Rectal smooth muscle tissue (tissue), 1 donor: Measurements from ENCODE around the gene TRIM46.

Experiments
- H3K27ac ChIP-seq: one replicate; pipeline ENCODE4 v1.7.0; 2013; ENCODE audit warnings: low read depth, low read length, inconsistent platforms
- H3K27me3 ChIP-seq: one replicate; pipeline ENCODE4 v1.7.0; 2013; ENCODE audit warnings: low read length; ENCODE audit not compliant: control insufficient read depth, insufficient read depth
- H3K36me3 ChIP-seq: one replicate; pipeline ENCODE4 v1.7.0; 2013; ENCODE audit warnings: low read length; ENCODE audit not compliant: control insufficient read depth, insufficient read depth
- H3K4me1 ChIP-seq: one replicate; pipeline ENCODE4 v1.7.0; 2013; ENCODE audit warnings: low read length; ENCODE audit not compliant: control insufficient read depth, insufficient read depth
- H3K4me3 ChIP-seq: one replicate; pipeline ENCODE4 v1.7.0; 2013; ENCODE audit warnings: low read length
- H3K9ac ChIP-seq: one replicate; pipeline ENCODE4 v1.7.0; 2013; ENCODE audit warnings: low read length

Gene TRIM46, protein sequence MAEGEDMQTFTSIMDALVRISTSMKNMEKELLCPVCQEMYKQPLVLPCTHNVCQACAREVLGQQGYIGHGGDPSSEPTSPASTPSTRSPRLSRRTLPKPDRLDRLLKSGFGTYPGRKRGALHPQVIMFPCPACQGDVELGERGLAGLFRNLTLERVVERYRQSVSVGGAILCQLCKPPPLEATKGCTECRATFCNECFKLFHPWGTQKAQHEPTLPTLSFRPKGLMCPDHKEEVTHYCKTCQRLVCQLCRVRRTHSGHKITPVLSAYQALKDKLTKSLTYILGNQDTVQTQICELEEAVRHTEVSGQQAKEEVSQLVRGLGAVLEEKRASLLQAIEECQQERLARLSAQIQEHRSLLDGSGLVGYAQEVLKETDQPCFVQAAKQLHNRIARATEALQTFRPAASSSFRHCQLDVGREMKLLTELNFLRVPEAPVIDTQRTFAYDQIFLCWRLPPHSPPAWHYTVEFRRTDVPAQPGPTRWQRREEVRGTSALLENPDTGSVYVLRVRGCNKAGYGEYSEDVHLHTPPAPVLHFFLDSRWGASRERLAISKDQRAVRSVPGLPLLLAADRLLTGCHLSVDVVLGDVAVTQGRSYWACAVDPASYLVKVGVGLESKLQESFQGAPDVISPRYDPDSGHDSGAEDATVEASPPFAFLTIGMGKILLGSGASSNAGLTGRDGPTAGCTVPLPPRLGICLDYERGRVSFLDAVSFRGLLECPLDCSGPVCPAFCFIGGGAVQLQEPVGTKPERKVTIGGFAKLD

DNA sequence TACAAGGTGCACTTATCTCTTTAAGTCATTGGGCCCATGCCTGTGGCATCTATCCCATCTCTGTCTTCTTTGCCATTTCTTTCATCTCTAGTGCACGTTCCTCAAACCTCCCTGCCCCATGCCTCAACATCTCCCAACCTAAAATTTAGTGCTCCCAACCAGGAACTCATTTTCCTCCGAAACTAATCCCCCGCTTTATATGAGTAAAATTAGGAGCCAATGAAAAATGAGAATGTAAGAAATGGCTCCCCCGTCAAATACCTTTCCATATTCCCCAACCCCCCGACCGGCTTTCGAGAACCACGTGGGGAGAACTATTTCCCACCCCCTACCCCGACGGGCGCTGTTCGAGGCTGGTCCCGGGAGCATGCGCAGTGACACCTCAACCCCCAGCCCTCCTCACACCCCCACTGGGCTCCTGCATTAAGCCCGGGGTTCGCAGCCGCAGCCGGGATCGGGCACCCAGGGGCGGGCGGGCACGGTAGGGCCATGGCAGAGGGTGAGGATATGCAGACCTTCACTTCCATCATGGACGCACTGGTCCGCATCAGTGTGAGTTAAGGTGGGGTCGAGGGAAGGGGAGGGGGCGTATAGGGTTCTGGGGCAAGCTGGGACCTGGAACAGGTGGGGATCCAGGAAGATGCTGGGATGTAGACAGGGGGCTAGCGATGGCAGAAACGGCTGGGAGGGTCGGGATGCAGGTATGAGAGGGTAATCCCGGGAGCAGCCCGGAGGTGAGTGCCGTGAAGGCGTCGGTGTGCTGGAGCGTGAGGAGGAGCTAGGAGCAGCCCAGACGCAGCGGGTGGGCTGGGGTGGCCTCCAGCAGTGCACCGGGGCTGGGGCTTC is at the start of gene TRIM46:
Gene TRIM46, plus strand, starts transcription at position 372 of the 846 bp plus-strand sequence. Its CDS starts 118 bp downstream, at position 490.
- peak within 1 kb of the TSS; percentile 97 for H3K27ac ChIP-seq
- peak within 1 kb of the TSS; percentile 92 for H3K4me3 ChIP-seq
- H3K36me3 ChIP-seq = peaks cover 3% of the 10 kb centered on the region
- H3K27me3 ChIP-seq = peaks cover 5% of the 10 kb centered on the region
- peak within 1 kb of the TSS; percentile 85 for H3K9ac ChIP-seq
- peaks cover 11% of the 10 kb centered on the region for H3K4me1 ChIP-seq

DNA sequence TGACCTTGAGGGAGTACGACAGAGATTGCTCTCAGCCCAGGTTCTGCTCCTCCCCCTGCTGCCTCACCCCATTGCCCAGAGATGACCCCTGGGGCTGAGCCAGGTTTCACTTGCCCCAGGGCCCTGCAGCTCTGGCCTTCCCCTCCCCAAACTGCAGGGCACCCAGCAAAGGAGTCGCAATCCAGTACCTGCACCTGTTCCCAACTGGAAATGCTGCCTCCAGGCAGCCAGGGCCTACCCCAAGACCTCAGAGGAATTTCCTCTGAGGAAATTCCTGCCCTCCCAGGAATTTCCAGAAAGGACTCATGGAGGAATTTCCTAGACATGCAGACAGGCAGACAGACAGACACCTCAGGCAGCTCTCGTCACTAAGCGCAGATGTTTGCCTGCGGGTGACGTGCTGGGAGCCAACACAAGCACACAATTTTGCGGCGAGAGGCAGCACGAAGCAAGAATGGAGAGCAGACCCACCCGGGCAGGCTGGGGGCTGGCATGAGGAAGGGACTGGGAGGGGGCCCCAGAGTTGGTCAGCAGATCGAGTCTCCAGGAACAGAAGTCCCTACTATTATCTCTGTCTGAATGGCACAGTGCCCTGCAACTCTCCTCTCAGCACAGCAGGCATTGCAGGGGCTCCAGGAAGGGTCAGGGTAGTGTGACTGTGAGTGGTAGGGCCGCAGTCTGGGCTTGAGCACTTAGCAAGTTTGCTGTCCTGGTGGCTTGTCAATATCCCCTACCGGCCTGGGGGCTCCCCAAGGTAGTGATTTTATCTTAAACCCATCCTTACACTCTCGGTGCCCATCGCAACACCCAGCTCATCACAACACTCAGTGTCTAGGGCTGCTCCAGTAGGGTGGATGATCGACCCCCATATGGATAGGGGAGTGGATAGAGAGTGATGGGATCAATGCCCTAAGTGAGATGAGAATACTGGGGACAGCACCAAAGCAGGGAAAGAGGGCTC is 48.9 kb upstream of the TRIM46 start:
- Histone ChIP-seq H3K27ac (no peak overlapping the region), H3K27me3 (peaks cover 6% of the 10 kb centered on the region), H3K9ac (no peak overlapping the region), H3K4me3 (no peak overlapping the region), H3K4me1 (peaks cover 15% of the 10 kb centered on the region), H3K36me3 (no peaks in the 10 kb centered on the region)

DNA sequence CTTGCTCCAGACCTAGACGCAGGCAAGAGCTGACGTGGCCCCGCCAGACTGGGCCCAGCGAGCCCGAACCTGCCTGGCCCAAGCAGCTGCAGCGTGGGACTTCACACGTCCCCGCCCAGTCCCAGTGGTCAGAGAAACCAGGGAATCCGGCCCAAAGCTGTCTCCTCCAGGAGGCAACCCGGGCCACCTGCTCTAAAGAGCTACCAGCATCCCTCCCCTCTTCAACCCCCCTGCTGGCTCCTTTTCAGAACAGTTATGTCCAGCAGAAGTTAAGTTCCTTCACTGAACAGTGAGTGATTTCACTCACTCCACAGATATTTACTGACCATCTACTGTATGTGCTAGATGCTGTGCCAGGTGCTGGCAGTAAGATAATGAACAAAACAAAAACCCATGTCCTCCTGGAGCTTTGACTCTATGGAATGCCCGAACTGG is 48.1 kb upstream of the TRIM46 start:
- Histone ChIP-seq H3K36me3 (no peaks in the 10 kb centered on the region), H3K27ac (peak overlapping the region; percentile 76), H3K9ac (no peak overlapping the region), H3K27me3 (peaks cover 6% of the 10 kb centered on the region), H3K4me1 (peaks cover 19% of the 10 kb centered on the region), H3K4me3 (no peak overlapping the region)

DNA sequence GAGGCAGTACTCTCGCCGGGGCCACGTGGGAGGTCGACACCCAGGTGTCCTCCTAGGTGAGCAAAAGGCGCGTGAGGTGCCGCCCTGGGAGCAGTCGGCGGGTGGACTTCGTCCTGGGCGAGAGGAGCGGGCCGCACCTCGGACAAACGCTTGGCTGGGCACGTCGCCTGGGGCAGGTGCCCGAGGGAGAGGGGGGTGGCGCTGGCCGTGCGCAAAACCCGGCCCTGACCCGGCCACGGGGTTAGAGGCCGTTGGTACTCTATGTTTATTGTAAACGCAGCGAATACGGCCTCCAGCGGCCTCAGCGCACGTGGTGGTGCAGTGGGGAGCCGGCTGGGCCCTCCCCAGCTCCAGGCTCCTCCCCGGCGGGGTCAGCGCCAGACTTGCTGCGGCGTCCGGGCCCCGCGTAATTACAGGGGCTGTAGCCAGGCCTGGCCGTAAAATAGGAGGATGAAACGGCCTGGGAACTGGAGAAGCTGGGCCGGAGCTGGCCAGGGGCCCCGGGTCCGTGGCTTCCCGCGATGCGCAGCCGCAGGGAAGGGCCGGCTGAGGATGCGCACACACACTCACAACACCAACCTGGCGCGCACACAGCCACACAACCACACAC is 47.6 kb upstream of the TRIM46 start:
- Histone ChIP-seq H3K36me3 (no peaks in the 10 kb centered on the region), H3K27ac (peak overlapping the region; percentile 76), H3K27me3 (peaks cover 6% of the 10 kb centered on the region), H3K4me1 (peaks cover 19% of the 10 kb centered on the region), H3K9ac (peak overlapping the region; percentile 63), H3K4me3 (peak overlapping the region; percentile 70)

DNA sequence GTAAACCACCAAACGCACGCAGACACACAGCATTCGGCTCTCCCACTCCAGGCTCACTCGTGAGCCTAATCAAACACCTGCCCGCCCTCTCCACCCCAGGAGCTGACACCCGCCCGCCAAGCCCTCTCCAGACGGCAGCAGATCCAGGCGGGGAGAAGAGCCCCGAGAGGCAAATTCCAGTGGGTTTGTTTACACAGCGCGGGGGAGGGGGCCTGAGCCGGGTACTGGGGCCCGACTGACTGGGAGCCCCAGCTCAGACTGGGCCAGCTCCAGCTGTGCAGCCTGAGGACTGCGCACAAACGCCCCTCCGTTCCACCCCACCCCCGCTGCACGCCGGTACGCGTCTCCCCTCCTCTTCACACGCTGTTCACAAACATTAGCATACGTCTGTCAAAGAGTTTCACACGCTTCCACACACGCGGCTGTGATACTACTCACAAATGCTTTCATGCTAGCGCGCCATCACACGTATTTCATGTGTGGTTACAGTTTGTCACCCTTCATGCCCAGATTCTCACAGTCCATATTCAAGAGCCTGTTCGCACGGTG is 47.0 kb upstream of the TRIM46 start:
- Histone ChIP-seq H3K9ac (peak overlapping the region; percentile 63), H3K27ac (peak overlapping the region; percentile 76), H3K4me1 (peaks cover 19% of the 10 kb centered on the region), H3K36me3 (peaks cover 5% of the 10 kb centered on the region), H3K4me3 (peak overlapping the region; percentile 70), H3K27me3 (peaks cover 6% of the 10 kb centered on the region)

DNA sequence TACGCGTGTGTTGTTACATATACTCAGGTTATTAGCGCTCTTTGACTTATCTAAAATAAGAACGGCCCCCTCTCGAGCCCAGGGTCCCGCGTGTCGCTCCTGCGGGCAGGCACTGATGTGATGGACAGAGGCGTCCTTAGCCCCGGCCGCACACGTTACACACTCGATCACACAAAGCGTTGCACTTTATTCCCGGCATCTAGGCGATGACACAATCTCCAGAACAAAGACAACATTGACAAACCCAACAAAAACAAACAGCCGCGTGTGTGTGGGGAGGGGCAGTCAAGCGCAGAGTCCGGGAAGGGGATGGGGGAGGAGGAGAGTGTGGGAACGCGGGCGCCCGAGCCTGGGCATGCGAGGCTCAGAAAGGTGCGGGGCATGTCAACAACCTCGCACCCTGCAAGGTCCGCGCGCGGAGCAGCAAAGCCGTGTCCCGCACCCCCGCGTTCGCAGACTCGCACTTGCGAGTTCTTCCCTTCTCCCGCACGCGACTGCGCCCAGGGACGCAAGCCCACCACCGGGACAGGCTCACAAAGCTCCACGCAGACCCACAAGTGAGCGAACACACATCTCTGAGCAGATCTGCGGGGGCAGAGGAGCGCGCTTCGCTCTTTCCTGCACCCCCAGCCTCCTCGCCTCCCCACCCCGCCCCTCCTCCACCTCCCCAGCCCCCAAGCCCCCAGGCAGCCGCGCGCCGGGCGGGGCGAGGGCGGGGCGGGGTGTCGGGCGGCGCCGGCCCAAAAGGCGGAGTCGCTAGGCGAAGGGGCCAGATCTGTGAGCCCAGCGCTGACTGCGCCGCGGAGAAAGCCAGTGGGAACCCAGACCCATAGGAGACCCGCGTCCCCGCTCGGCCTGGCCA is 46.3 kb upstream of the TRIM46 start, which contains the start of gene EFNA1:
Gene EFNA1, plus strand, starts transcription at position 772 of the 862 bp plus-strand sequence. CDS start 102 bp downstream, outside the sequence.
- H3K27me3 ChIP-seq = peaks cover 6% of the 10 kb centered on the region

DNA sequence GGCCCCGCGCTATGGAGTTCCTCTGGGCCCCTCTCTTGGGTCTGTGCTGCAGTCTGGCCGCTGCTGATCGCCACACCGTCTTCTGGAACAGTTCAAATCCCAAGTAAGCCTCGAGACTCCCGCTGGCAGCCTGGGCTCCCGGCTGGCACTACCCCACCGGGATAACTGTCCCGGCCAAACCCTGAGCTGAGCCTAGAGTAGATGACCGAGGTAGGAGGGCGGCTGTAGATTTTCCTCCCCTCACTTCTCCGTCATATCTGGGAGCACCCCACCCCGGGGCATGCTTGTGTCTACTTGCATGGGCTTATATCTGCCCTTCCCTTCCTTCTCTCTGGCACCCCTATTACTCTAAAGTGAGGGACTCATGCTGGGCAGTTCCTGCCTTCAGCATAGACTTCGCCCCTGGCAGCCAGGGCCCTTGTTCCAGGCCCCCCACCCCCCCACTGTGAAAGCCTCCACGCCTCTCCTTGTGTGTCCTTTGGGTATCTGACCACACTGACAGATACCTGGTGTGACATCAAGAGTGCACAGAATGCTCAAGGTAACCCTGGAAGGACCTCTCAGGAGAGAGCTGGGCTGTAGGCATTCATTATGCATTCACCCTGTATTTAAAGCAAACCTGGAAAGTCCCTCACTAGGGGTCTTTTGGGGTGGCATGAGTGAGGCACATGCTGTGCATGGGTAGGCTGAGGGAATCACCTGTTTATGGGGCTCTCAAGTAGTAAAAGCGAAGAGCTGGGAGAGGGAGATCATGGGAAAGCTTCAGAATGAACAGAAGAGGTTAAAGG is 45.5 kb upstream of the TRIM46 start:
- Histone ChIP-seq H3K27me3 (peaks cover 6% of the 10 kb centered on the region), H3K9ac (peak overlapping the region; percentile 82), H3K27ac (peak overlapping the region; percentile 70), H3K4me1 (peaks cover 19% of the 10 kb centered on the region), H3K36me3 (peaks cover 10% of the 10 kb centered on the region), H3K4me3 (peak overlapping the region; percentile 70)

More for the DNA sequence above, 46.3 kb upstream of the TRIM46 start, which contains the start of gene EFNA1:
- H3K4me1 ChIP-seq = peaks cover 19% of the 10 kb centered on the region
- peak within 1 kb of the TSS; percentile 82 for H3K9ac ChIP-seq
- H3K36me3 ChIP-seq = peaks cover 9% of the 10 kb centered on the region
- H3K4me3 ChIP-seq = peak within 1 kb of the TSS; percentile 70
- peak within 1 kb of the TSS; percentile 76 for H3K27ac ChIP-seq

DNA sequence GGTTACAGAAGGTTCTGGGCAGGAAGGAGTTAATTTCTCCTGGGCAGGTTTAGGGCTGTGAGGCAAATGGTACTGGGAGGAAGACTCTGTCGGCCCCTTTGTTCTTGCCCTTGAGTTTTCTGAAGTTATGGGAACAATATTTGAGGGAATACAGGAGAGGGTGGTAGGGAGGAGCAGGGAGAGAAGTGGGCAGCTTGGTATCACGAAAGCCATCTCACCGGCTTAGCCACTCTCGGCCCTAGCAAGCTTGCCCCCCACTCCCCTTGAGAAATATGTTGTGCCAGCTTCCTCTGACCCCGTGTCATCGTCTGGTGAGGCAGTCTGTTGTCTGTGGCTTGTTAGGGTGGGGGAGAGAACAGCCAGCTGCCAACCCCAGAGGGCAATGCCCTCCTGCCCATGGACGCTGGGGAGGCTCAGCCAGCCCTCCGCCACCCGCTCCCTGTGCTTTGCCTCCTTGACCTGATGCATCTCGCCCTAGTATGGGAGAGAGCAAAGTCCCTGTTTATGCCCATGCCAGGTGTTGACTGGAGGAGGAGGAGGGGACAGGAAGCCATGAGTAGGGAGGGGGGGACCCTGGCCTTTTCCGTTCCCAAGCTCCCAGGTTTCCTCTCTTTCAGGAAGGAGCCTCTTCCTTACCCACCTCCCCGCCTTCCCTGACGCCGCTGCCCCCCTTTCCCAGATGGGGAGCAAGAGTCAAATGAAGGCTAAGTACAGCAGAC is 44.7 kb upstream of the TRIM46 start:
- H3K4me3 ChIP-seq = peak overlapping the region; percentile 70

DNA sequence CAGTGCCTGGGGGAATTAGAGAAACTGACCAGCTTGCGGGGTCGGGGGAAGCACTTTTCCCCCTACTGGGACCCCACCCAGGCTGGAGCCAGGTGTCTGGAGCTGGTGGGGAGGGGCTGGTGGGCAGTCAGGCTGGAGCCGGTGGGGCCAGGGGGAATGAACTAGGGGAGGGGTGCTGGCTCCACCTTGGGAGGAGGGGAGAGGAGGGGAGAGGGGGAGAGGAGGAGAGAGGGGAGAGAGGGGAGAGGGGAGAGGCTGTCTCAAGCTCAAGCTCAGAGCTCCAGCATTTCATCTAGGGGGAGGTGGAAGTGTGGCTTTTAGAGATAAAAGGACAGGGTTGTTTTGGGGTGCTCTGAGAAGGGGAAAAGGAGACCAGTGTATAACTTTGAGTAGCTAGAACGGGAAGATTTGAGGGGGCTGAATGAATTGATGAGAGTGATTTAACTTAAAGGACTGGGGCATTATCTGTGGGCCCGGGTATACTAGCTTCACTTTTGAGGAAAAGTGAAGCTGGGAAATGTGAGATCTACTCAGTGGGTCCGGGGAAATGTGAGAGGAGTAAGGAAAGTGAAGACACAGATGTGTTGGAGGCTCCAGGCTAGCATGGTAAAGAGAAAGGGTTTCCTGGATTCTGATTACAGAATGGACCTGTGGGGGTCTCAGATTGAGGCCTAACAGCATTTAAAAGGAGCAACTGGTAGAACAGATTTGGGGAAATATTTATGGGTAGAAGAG is 43.2 kb upstream of the TRIM46 start:
- H3K4me1 ChIP-seq = peaks cover 22% of the 10 kb centered on the region
- H3K9ac ChIP-seq = peak overlapping the region; percentile 10
- peak overlapping the region; percentile 70 for H3K27ac ChIP-seq
- peaks cover 6% of the 10 kb centered on the region for H3K27me3 ChIP-seq
- H3K36me3 ChIP-seq = peaks cover 20% of the 10 kb centered on the region
- H3K4me3 ChIP-seq = peak overlapping the region; percentile 70

More for the DNA sequence above, 44.7 kb upstream of the TRIM46 start:
- H3K4me1 ChIP-seq = peaks cover 19% of the 10 kb centered on the region
- H3K27ac ChIP-seq = peak overlapping the region; percentile 70
- peak overlapping the region; percentile 82 for H3K9ac ChIP-seq
- H3K27me3 ChIP-seq = peaks cover 6% of the 10 kb centered on the region
- peaks cover 17% of the 10 kb centered on the region for H3K36me3 ChIP-seq
